ENCODE results near the gene OAT. TPM values are rescaled to one million over a fixed set of nuclear protein-coding genes. Genes with fewer than 3 reads are reported as not detected.
A peak's percentile ranks its signal among the peaks of the same experiment; 100 is the strongest.

Gene OAT
- total RNA-seq (10 to 100 TPM; 23.2 to 38.6 (median 32.3) TPM), polyA plus RNA-seq (10 to 100 TPM in 2 of 3 donors, 1 to 10 TPM in 1; 9.5 to 64.5 (median 26.1) TPM)
- long read RNA-seq, donor 1, transcript OAT-201 (10 exons, 2,048 nt): major isoform, 37 of 40 reads
- long read RNA-seq, donor 1, partial matches to known transcripts: 0 of 40 reads
- long read RNA-seq, donor 1, other reads (novel, unspliced or antisense): 3 of 40 reads
- long read RNA-seq, donor 2, transcript OAT-201 (10 exons, 2,048 nt): major isoform, 96 of 109 reads
- long read RNA-seq, donor 2, partial matches to known transcripts: 3 of 109 reads
- long read RNA-seq, donor 2, other reads (novel, unspliced or antisense): 9 of 109 reads

GRCh38 chr10:124418726-124419501 is at the start of gene OAT:
TSS of gene OAT (minus strand) at chr10:124418923. CDS start at chr10:124412171, 6,752 bp downstream.
- intact Hi-C loops (cut with DNase I): no loop called here
- peak; percentile 96 to 98 (median 98) for ATAC-seq
- TF ChIP-seq CTCF (IDR thresholded peaks at IDR 0.05): no peak

GRCh38 chr10:124467165-124467564 is 48.4 kb upstream of the OAT start:
- Histone ChIP-seq H3K27ac (no peak overlapping the region), H3K27me3 (ENCODE audit: insufficient read depth in 3 of 3, low read length in 2 of 3) (no peaks in the 10 kb centered on the region), H3K4me3 (no peak overlapping the region), H3K36me3 (ENCODE audit: insufficient read depth in 1 of 2, low read depth in 1 of 2) (no peaks in the 10 kb centered on the region), H3K9me3 (no peaks in the 10 kb centered on the region), H3K4me1 (peaks cover 3% of the 10 kb centered on the region)
- ATAC-seq (no peak), DNase-seq (no peak)
- TF ChIP-seq CTCF (IDR thresholded peaks at IDR 0.05): no peak
- 57 to 83% (median 65%) methylated on average over 4 of the region's 4 CpGs for WGBS, 3 donors
- intact Hi-C loops (cut with DNase I): no loop called here

More at GRCh38 chr10:124418726-124419501, at the start of gene OAT:
- Histone ChIP-seq H3K4me1 (peaks cover 24% of the 10 kb centered on the region), H3K27me3 (ENCODE audit: insufficient read depth in 3 of 3, low read length in 2 of 3) (no peaks in the 10 kb centered on the region), H3K36me3 (ENCODE audit: insufficient read depth in 1 of 2, low read depth in 1 of 2) (no peaks in the 10 kb centered on the region), H3K9me3 (no peaks in the 10 kb centered on the region), H3K4me3 (peak within 1 kb of the TSS; percentile 90), H3K27ac (peak within 1 kb of the TSS; percentile 92)
- DNase-seq: peak; percentile 97
- 2% methylated on average over 53 to 70 of the region's 70 CpGs for WGBS, 3 donors

- Histone ChIP-seq H3K27me3 (ENCODE audit: insufficient read depth in 3 of 3, low read length in 2 of 3) (no peaks in the 10 kb centered on the region), H3K9me3 (no peaks in the 10 kb centered on the region), H3K36me3 (ENCODE audit: insufficient read depth in 1 of 2, low read depth in 1 of 2) (no peaks in the 10 kb centered on the region), H3K4me3 (no peak overlapping the region), H3K4me1 (peaks cover 4% of the 10 kb centered on the region), H3K27ac (no peak overlapping the region)
- TF ChIP-seq CTCF (IDR thresholded peaks at IDR 0.05): no peak
- DNase-seq: no peak
- intact Hi-C loops (cut with DNase I): no loop called here
- ATAC-seq: no peak
- 75 to 77% (median 76%) methylated on average over 9 of the region's 9 CpGs for WGBS, 3 donors
These were observed 47.2 kb upstream of the OAT start for GRCh38 chr10:124465777-124466488.

- no peaks in the 10 kb centered on the region for H3K9me3 ChIP-seq
- no peak overlapping the region for H3K27ac ChIP-seq
- H3K36me3 ChIP-seq (ENCODE audit: insufficient read depth in 1 of 2, low read depth in 1 of 2): no peaks in the 10 kb centered on the region
- H3K27me3 ChIP-seq (ENCODE audit: insufficient read depth in 3 of 3, low read length in 2 of 3): no peaks in the 10 kb centered on the region
- no peak for TF ChIP-seq CTCF (IDR thresholded peaks at IDR 0.05)
- H3K4me1 ChIP-seq: peaks cover 4% of the 10 kb centered on the region
- intact Hi-C loops (cut with DNase I): no loop called here
- 77 to 83% (median 81%) methylated on average over 17 of the region's 17 CpGs for WGBS, 3 donors
- DNase-seq (no peak), ATAC-seq (no peak)
- no peak overlapping the region for H3K4me3 ChIP-seq
These were observed 46.5 kb upstream of the OAT start for GRCh38 chr10:124465003-124465776.
